OCI-M2 (cell line): ENCODE measurements around the gene DPEP1.
"Not testable (repeated sequence)": the region's sequence is repeated elsewhere in the genome, so short reads cannot be mapped to it uniquely, and the experiment has no call there.

ENCODE experiments used
- DNase-seq: peaks from one replicate; lab custom pipeline; 2025; ENCODE audit not compliant: unreplicated experiment; lab: John Stamatoyannopoulos, UW

DPEP1 gene

DNA sequence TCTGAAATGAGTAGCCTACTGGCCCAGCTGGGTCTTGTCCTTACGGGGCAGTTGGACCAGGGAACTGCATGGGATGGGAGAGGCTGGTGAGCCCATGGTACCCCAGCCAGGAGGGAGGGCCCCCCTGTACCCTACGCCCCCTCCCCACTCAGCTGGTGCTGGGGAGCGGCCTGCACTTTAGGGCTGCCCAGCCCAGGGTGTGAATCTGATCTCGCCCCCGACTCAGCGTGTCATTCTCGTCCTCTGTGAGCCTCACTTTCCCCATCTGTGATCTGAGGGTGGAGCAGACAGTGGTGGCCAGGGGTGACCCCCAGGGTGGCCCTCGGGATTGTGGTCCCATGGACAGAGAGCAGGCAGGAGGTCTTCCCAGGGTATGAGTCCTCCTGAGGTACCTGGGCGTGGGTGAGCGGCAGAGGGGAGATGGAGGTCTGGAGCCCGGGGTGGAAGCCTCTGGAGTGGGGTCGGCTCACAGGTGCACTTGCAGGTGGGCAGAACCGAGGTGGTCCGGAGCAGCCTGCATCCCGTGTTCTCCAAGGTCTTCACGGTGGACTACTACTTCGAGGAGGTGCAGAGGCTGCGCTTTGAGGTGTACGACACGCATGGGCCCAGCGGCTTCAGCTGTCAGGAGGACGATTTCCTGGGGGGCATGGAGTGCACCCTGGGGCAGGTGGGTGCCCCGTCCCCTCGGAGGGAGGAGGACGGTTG lies 36.2 kb upstream of the DPEP1 start:
- DNase-seq = no peak

DNA sequence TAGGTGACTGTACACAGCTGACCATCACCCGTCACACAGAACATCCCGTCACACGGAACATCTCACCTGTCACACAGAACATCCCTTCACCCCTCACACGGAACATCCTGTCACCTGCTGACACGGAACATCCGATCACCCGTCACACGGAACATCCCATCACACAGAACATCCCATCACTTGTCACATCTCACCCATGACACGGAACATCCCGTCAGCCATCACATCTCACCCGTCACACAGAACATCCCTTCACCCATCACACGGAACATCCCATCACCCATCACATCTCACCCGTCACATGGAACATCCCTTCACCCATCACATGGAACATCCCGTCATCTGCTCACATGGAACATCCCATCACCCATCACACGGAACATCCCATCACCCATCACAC lies 34.1 kb upstream of the DPEP1 start:
- no peak for DNase-seq

DNA sequence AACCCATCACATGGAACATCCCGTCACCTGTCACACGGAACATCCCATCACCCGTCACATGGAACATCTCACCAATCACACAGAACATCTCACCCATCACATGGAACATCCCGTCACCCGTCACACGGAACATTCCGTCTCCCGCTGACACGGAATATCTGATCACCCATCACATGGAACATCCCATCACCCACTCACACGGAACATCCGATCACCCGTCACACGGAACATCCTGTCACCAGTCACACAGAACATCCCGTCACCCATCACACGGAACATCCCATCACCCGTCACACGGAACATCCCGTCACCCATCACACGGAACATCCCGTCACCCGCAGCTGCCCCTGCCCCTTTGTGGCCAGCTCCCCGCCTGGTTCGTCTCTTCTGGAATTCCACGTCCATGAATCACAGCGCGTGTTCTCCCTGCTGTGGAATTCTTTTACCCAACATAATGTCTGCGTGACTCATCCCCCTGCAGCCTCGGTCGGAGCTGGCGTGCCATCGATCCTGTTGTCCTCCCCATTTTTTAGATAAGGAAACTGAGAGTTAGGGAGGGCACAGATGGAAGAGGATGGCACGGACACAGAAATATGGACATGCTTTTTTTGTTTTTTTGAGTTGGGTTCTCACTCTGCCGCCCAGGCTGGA lies 32.3 kb upstream of the DPEP1 start:
- no peak for DNase-seq

DNA sequence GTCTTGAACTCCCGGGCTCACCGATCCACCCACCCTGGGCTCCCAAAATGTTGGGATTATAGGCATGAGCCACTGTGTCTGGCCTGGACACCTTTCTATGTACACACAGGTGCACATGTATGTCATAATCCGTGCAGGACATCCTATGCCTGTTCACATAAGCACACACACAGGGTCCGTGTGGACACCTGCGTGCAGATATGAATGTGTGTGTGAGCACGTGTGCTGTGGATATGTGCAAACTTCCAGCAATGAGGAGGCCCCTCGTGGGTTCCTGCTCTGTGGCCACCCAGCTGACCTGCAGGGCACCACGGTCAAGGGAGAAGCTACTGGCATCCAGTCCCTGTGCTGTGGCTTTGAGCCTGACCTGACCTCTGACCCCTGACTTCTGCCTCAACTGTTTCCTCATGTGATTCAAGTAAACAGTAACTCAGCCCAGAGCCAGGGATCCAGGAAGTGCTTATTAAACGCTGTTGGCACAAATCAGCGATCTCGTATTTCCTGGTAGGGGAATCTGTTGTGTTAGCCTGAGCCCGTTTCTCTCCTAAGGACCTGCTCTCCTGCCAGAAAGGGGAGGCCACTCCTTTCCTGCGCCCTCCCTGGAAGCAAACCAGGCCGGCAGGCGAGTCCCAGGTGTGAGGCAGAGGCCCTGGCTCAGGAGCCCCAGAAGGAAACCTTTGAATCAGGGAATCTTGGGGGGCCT lies 31.4 kb upstream of the DPEP1 start:
- no peak for DNase-seq

DNA sequence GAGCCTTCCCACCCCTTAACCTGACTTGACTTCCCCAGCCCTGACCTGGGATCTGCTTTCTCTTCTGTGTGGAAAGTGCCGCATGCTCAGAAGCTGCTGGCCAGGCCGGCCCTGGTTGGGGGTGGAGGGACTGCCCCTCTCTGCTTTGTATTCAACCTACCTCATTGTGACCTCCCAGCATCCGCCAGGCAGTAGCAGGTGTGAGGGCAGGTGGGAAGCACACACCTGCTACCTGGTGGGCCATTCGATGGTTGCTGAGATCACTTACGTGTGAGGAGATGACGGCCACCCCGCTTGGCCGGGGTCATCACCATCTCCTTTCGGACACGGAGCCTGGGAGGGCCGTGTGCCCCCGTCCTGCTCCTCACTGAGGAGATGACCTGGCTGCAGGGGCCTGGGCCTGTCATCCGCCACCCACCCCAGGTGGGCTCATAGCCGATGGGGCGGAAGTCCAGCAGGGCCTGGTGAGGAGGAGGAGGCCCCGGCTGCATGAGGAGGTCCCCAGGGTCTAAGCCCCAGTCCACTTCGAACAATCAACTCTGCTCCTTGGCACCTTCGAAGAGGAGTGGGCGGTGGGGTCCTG lies 30.7 kb upstream of the DPEP1 start:
- DNase-seq = no peak

DNA sequence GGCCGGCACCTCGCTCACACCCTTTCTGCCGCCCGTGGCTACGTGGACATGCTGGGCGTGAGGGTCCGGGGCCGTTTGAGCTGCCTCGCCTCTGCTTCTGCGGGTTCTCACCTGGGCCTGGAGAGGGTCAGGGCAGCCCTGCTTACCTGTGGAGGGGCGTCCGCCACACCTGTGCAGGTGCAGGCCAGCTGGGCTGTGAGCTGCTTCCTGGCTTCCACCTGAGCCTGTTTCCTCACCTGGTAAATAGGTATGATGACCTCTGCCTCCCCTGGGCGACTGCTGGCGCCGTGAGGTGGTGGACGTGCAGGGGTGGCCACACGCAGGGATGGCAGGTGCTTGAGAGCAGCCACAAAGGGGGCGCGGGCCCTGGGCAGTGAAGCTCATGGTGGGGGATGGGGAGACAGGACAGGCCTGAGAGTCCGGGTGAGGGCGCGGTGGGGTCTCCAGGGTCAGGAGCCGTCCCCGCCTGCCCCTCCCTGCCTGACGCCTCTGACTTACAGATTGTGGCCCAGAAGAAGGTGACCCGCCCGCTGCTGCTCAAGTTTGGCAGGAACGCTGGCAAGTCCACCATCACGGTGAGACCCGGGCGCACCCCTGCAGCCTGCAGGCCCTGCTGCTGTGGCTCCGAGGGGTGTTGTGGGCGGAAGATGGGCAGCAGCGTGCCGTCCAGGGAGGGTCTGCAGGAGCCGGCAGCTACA lies 30.1 kb upstream of the DPEP1 start:
- DNase-seq = no peak

DNA sequence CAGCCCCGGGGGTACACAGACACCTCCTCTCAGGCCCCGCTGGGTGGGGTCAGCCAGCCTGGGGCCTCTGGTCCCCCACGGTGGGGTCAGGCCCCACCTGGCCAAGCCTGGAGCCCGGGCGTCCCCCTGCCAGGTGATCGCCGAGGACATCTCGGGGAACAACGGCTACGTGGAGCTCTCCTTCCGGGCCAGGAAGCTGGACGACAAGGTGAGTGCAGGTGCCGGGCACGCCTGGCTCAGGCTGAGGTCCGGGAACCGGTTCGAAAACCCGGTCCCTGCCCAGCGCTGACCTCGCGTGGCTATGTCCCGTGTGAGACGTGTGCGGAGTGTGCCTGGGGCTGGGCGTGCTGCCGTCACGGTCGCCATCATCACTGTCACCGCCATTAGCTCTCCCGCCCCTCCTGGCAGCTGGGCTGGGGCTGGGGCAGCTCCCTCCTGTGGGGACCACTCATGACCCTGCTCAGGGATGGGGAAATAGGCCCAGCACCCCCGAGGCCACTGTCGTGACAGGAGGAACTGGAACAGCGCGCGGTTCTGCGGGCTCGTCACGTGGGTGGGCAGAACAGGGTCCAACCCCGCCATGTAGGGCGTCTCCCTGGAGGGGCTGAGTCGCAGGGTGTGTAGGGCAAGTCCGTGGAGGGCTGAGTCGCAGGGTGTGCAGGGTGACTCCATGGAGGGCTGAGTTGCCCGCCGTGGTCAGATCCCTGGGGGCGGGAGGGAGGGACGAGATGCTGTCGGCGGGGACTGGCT lies 29.4 kb upstream of the DPEP1 start:
- DNase-seq = no peak

DNA sequence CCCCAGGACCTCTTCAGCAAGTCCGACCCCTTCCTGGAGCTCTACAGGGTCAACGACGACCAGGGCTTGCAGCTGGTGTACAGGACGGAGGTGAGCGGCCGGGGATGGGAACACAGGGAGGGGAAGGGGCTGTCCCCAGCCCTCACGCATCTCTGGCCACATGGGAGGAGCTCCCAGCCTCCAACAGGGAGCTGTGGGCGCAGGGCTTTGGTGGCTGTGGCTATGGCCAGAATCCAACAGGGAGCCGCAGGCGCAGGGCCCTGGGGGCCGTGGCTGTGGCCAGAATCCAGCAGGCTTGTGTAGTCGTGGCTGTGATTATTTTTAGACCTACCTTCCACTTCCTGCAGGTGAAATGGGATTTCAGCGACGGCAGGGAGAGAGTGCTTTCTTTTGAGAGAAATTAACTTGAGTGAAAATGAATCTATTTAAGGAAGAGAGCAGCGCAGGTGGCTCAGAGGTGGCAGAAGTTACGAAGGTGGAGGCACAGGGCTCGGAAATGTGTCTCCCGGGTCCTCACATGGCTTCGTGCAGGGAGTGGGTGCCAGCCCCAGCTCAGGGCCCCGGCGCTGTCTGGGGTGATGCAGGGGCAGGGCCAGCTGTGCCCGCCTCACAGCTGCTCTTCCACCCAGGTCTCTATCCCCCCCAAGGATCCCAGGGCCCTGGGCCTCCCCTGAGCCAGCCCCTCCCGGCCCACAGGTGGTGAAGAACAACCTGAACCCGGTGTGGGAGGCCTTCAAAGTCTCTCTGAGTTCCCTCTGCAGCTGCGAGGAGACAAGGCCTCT lies 28.5 kb upstream of the DPEP1 start:
- DNase-seq = no peak

DNA sequence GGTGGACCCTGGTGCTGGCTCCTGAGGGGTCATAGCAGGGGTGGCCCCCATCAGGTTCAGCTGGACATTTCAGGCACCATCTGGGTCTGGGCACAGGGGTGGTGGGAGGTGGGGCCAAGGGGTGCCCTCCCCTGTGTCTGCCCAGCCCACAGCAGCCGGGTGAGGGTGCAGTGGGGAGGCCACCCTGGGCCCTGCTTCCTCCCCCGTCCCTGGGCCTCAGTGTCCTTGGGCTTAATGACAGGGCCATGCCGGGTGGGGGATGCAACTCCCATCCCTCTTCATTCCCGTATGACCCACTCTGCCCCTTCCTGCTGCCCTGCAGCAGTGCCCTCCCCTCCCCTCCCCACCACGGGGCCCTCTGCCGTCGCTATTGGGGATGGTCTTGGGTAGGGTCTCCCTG lies 27.2 kb upstream of the DPEP1 start:
- DNase-seq = no peak

DNA sequence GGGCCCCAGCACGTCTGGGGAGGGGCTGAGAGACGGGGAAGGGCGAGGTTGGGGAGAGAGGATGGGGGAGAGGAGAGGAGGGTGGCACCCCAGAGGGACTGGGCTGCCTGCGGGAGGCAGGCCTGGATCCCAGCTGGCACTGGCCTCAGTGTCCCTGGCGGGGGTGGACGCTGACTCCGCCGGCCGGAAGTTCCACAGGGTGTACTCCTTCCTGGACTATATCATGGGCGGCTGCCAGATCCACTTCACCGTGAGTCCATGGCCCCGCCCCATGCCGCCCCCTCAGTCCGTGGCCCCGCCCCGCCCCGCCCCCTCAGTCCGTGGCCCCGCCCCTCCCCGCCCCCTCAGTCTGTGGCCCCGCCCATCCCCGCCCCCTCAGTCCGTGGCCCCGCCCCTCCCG lies 26.6 kb upstream of the DPEP1 start:
- no peak for DNase-seq

DNA sequence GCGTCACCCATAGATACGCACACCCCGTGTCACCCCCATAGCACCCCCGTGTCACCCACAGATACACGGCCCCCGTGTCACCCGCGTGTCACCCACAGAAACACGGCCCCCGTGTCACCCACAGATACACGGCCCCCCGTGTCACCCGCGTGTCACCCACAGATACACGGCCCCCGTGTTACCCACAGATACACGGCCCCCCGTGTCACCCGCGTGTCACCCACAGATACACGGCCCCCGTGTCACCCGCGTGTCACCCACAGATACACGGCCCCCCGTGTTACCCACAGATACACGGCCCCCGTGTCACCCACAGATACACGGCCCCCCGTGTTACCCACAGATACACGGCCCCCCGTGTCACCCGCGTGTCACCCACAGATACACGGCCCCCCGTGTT lies 25.8 kb upstream of the DPEP1 start:
- DNase-seq = not testable (repeated sequence)

DNA sequence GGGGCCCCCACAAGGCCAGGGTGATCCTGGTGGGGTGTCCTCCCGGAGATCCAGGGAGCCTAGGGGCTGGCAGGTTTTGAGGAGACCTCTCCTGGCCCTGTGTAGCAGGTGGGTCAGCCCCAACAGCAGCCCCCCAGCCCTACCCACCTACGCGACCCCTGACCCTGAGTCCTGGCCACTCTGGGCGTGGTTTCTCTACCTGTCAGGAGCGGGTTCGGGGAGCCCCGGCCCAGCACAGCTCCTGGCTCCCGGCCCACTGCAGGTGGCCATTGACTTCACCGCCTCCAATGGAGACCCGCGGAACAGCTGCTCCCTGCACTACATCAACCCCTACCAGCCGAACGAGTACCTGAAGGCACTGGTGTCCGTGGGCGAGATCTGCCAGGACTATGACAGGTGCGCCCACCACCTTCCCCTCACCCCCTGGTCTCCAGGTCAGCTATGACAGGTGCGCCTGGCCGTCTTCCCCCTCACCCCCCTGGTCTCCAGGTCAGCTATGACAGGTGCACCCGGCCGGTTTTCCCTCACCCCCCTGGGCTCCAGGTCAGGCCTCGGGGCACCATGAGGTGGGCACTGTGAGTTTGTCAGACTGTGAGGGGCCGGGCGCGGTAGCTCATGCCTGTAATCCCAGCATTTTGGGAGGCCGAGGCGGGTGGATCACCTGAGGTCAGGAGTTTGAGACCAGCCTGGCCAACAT lies 24.9 kb upstream of the DPEP1 start:
- DNase-seq = no peak

DNA sequence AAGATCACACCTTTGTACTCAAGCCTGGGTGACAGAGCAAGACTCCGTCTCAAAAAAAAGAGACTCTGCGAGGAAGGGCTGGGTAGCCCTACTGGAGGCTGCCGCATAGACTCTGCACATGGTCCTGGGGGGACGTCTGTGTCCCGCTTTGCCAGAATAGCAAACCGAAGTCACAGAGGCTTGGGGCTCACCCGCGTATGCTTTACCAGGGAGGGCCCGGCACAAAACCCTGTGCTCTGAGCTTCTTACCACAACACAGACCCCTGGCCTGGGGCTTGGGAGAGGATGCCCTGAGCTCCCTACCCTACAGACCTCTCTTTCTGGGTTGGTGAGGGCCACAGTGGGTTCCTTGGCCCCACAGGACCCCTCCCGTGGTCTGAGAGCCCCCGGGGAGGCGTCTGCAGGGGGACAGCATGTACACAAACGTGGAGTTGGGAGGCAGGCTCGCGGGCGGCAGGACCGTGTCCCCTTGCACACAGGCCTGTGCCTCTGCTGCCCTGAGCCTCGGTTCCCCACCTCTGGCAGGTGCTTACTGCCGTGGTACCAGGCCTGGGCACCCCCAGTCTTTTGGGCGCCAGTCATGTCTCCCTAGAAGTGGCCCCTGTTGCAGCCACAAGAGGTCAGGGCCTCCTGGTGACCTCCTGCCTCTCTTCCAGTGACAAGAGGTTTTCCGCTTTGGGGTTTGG lies 24.1 kb upstream of the DPEP1 start:
- DNase-seq = no peak

DNA sequence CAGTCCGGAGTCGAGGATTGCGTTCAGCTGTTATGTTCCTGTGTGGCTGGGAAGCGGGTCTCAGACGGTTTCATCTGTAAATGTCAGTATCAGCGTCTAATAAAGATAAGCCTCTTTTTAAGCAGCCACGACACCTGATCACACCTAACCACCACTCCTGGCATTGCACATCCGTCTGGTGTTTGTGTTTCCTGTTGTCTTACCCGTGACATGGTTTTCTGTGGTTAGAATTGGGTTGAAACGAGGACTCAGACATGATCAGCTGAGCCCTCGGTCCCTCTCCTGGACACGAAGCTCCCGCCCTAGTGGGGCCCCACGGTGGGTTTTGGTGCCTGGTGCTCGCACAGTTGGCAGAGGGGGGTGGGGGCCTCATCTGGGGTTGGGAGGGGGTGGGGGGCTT lies 19.6 kb upstream of the DPEP1 start:
- no peak for DNase-seq

DNA sequence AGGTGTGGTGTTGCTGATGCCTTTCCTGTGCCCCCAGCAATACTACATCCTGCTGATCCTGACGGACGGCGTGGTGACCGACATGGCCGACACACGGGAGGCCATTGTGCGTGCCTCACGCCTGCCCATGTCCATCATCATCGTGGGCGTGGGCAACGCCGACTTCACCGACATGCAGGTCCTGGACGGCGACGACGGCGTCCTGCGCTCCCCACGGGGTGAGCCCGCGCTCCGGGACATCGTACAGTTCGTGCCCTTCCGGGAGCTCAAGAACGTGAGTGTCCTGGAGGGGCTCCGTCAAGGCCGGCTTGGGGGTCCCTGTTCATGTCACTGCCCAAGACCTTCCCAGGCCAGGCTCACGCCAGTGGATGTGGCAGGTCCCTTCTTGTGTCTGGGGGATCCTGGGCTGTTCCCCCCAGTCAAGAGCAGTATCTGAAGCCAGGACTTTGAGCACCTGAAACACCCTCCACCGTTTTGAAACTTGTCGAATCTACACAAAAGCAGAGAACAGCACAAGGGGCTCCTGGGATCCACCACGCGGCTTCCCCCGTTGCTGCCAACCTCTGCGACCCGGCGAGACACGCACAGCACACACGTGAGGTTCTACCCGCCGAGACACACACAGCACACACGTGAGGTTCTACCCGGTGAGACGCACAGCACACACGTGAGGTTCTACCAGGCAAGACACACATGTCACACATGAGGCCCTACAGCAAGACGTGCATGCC lies 17.9 kb upstream of the DPEP1 start:
- no peak for DNase-seq

DNA sequence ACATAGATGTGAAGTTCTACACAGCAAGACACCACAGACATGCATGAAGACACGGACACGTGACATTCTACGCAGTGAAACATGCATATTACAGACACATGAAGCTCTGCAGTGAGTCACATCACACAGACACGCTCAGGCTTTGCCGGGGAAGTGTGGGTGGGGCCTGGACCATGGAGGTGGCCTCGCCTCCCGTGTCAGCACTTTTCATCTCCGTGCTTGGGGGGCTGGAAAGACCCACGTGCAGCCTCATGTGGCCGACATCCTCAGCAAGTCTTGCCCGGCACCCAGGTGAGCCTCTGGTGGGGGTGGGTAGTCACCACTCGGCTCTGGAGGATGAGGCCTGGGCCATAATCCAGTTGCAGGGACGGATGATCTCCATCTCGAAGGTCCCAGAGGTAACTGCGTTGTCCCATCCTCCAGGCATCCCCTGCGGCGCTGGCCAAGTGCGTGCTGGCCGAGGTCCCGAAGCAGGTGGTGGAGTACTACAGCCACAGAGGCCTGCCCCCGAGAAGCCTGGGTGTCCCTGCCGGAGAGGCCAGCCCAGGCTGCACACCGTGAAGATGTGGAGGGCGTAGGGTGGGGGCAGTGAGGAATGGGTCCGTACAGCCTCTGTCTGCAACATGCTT lies 17.3 kb upstream of the DPEP1 start:
- no peak for DNase-seq

DNA sequence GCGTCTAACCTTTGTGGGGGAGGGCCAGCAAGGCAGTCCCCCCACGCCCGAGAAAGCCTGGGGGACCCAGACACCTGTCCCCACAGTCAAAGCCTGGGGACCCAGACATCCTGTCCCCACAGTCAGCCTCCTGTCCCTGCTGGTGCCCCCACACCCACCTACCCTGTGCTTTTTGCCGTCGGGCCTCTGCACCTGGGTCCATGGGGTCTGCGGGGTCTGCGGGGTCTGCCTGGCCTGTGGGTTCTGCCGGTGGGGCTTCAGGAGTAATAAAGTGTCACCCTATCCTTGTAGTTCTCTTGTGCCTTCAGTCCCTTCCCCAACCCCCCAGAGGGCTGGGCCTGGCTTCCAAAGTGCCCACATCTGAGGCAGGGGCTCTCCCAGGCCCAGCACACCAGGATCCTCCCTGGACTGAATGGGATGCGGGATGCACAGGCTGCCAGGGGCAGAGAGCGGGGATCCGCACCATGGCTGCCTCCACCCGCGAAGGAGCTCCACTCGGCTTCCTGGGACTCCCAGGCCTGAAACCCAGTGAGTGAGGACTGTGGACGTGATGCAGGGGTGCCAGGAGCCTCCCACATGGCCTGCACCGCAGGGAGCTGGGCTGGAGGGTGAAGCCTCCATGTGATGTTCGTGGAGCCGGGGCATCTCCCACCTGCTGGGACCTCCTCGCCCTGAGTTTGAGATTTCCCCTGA lies 16.3 kb upstream of the DPEP1 start:
- no peak for DNase-seq
